IPS DF 6.9 (cell line): ENCODE measurements around the gene ZNF44.

Experiments used
- DNase-seq: peaks from one replicate; pipeline ENCODE4 v3.0.0-alpha.2; 2013; ENCODE audit warnings: low read depth, low spot score
- H3K27ac ChIP-seq: one replicate; pipeline ENCODE4 v1.5.1; 2013; ENCODE audit warnings: low read length, control low read depth
- H3K27me3 ChIP-seq: 2 replicates; pipeline ENCODE4 v1.6.1; 2013; ENCODE audit warnings: mild to moderate bottlenecking, low read length; ENCODE audit not compliant: control insufficient read depth, insufficient read depth
- H3K36me3 ChIP-seq: 2 replicates; pipeline ENCODE4 v1.6.1; 2013; ENCODE audit warnings: low read length; ENCODE audit not compliant: control insufficient read depth, insufficient read depth
- H3K4me1 ChIP-seq: 2 replicates; pipeline ENCODE4 v1.6.1; 2013; ENCODE audit warnings: low read length; ENCODE audit not compliant: control insufficient read depth, insufficient read depth
- H3K4me3 ChIP-seq: 2 replicates; pipeline ENCODE4 v1.5.1; 2013; ENCODE audit warnings: mild to moderate bottlenecking, low read length
- H3K9me3 ChIP-seq: 2 replicates; pipeline ENCODE4 v1.6.1; 2013; ENCODE audit warnings: low read length, inconsistent platforms; ENCODE audit not compliant: control insufficient read depth, insufficient read depth
- WGBS: extraction: QIAGEN DNeasy Blood & Tissue Kit; methylation state at CpG from one replicate; pipeline ENCODE4 v1.1.7; 2013; ENCODE audit warnings: mixed read lengths, missing lambda C conversion rate; ENCODE audit not compliant: insufficient read length, insufficient coverage; 5-methylcytosine and 5-hydroxymethylcytosine counted together

ZNF44 gene

GRCh38 chr19:12224676-12225075 lies 70.0 kb downstream of the ZNF44 start:
- Histone ChIP-seq H3K27me3 (no peaks in the 10 kb centered on the region), H3K4me3 (no peak overlapping the region), H3K36me3 (no peaks in the 10 kb centered on the region), H3K4me1 (no peaks in the 10 kb centered on the region), H3K9me3 (no peaks in the 10 kb centered on the region), H3K27ac (no peak overlapping the region)
- whole genome bisulfite sequencing = no CpG with 5 or more reads among the region's 6 CpGs
- no peak for DNase-seq

GRCh38 chr19:12222980-12223630 lies 71.6 kb downstream of the ZNF44 start:
- Histone ChIP-seq H3K9me3 (no peaks in the 10 kb centered on the region), H3K27ac (no peak overlapping the region), H3K36me3 (no peaks in the 10 kb centered on the region), H3K27me3 (no peaks in the 10 kb centered on the region), H3K4me3 (no peak overlapping the region), H3K4me1 (no peaks in the 10 kb centered on the region)
- no CpG with 5 or more reads among the region's 1 CpG for WGBS
- DNase-seq = no peak
